WTC11 (cell line): ENCODE results near the gene ESYT1. TPM values are rescaled to one million over a fixed set of nuclear protein-coding genes. Genes with fewer than 3 reads are reported as not detected.

Source experiments
- ATAC-seq: fragments of 200-7000 bp; cut with Tn5 transposase; 2 replicates; pipeline ENCODE4 v1.10.0; 2021; ENCODE audit warnings: mild to moderate bottlenecking, moderate library complexity
- CTCF ChIA-PET: fragments of 300-600 bp; sonication (Branson Sonifier 250); formaldehyde crosslinking; loops from one replicate; lab custom pipeline; 2021; ENCODE audit warnings: antibody characterized with exemption; lab: Charles Lee
- POLR2A ChIA-PET: fragments of 350-600 bp; sonication (Branson Sonifier 250); formaldehyde crosslinking; loops from one replicate; lab custom pipeline; 2021; ENCODE audit warnings: antibody characterized with exemption; lab: Charles Lee
- DNase-seq: peaks from one replicate; pipeline ENCODE4 v3.0.0; 2021; ENCODE audit warnings: low spot score
- H3K27ac Mint-ChIP-seq: 2 replicates; pipeline ENCODE4 v1.8.0; 2021; ENCODE audit warnings: mixed read lengths
- H3K27me3 Mint-ChIP-seq: 2 replicates; pipeline ENCODE4 v1.8.0; 2021; ENCODE audit warnings: low read depth, mild to moderate bottlenecking, moderate library complexity, mixed read lengths
- H3K36me3 Mint-ChIP-seq: 2 replicates; pipeline ENCODE4 v1.8.0; 2021; ENCODE audit warnings: mixed read lengths
- H3K4me1 Mint-ChIP-seq: 2 replicates; pipeline ENCODE4 v1.8.0; 2022; ENCODE audit warnings: mixed read lengths
- H3K4me3 Mint-ChIP-seq: 2 replicates; pipeline ENCODE4 v1.8.0; 2021; ENCODE audit warnings: mild to moderate bottlenecking, moderate library complexity, mixed read lengths
- H3K9me3 Mint-ChIP-seq: 2 replicates; pipeline ENCODE4 v1.8.0; 2021; ENCODE audit warnings: mixed read lengths
- CBFB ChIP-seq: sonication (generic); formaldehyde crosslinking; IDR thresholded peaks from 2 replicates; pipeline ENCODE4 v1.8.1; 2022; ENCODE audit warnings: mild to moderate bottlenecking, low read depth, missing genetic modification reagents
- ELF4 ChIP-seq: sonication (generic); formaldehyde crosslinking; IDR thresholded peaks from 2 replicates; pipeline ENCODE4 v1.8.1; 2022; ENCODE audit warnings: low read depth, mild to moderate bottlenecking, moderate library complexity, missing genetic modification reagents
- EMX1 ChIP-seq: fragments of 250-450 bp; sonication (Bioruptor Pico); IDR thresholded peaks from 2 replicates; pipeline ENCODE4 v1.8.0; 2021; ENCODE audit warnings: mild to moderate bottlenecking
- FOXK1 ChIP-seq: sonication (generic); formaldehyde crosslinking; IDR thresholded peaks from 2 replicates; pipeline ENCODE4 v1.8.0; 2022; ENCODE audit warnings: mild to moderate bottlenecking, moderate library complexity, missing genetic modification reagents
- GTF2I ChIP-seq: fragments of 250-450 bp; sonication (Bioruptor Pico); conservative IDR thresholded peaks from 2 replicates; pipeline ENCODE4 v1.4.0; 2021; ENCODE audit warnings: mild to moderate bottlenecking
- NFE2L1 ChIP-seq: sonication (generic); formaldehyde crosslinking; IDR thresholded peaks from 2 replicates; pipeline ENCODE4 v1.8.1; 2023; ENCODE audit warnings: missing genetic modification reagents
- SMAD3 ChIP-seq: sonication (generic); formaldehyde crosslinking; IDR thresholded peaks from 2 replicates; pipeline ENCODE4 v1.8.0; 2022; ENCODE audit warnings: missing genetic modification reagents, mild to moderate bottlenecking, borderline replicate concordance
- TEAD4 ChIP-seq: sonication (generic); formaldehyde crosslinking; IDR thresholded peaks from 2 replicates; pipeline ENCODE4 v1.8.0; 2022; ENCODE audit warnings: mild to moderate bottlenecking, missing genetic modification reagents
- ZBTB21 ChIP-seq: sonication (generic); formaldehyde crosslinking; IDR thresholded peaks from 2 replicates; pipeline ENCODE4 v1.8.1; 2023; ENCODE audit warnings: mild to moderate bottlenecking, missing genetic modification reagents, borderline replicate concordance
- ZNF317 ChIP-seq: sonication (generic); formaldehyde crosslinking; IDR thresholded peaks from 2 replicates; pipeline ENCODE4 v1.8.1; 2023; ENCODE audit warnings: low read depth, mild to moderate bottlenecking, moderate library complexity, missing genetic modification reagents, borderline replicate concordance
- total RNA-seq: library from RNA; stranded (reverse); gene quantifications from 3 replicates; pipeline ENCODE4 v1.2.3, GENCODE V29; 2021
- TF ChIP-seq, protein P1 (sequence below): sonication (generic); formaldehyde crosslinking; IDR thresholded peaks from 2 replicates; pipeline ENCODE4 v1.8.0; 2022; ENCODE audit warnings: missing genetic modification reagents
- TF ChIP-seq, protein P2 (sequence below): sonication (generic); formaldehyde crosslinking; IDR thresholded peaks from 2 replicates; pipeline ENCODE4 v1.8.1; 2022; ENCODE audit warnings: low read depth, mild to moderate bottlenecking, moderate library complexity, missing genetic modification reagents, borderline replicate concordance
- TF ChIP-seq, protein P3 (sequence below): fragments of 250-450 bp; sonication (Bioruptor Pico); conservative IDR thresholded peaks from 2 replicates; pipeline ENCODE4 v1.9.0; 2021; ENCODE audit warnings: mild to moderate bottlenecking
- TF ChIP-seq, protein P4 (sequence below): sonication (generic); formaldehyde crosslinking; IDR thresholded peaks from 2 replicates; pipeline ENCODE4 v1.8.1; 2023; ENCODE audit warnings: mild to moderate bottlenecking, missing genetic modification reagents
- TF ChIP-seq, protein P5 (sequence below): sonication (generic); formaldehyde crosslinking; conservative IDR thresholded peaks from 2 replicates; pipeline ENCODE4 v1.8.1; 2023; ENCODE audit warnings: mild to moderate bottlenecking, low read depth, missing genetic modification reagents, moderate library complexity

ESYT1 gene
- total RNA-seq, 1 experiment from 2014 or later, result 80.1 TPM

DNA sequence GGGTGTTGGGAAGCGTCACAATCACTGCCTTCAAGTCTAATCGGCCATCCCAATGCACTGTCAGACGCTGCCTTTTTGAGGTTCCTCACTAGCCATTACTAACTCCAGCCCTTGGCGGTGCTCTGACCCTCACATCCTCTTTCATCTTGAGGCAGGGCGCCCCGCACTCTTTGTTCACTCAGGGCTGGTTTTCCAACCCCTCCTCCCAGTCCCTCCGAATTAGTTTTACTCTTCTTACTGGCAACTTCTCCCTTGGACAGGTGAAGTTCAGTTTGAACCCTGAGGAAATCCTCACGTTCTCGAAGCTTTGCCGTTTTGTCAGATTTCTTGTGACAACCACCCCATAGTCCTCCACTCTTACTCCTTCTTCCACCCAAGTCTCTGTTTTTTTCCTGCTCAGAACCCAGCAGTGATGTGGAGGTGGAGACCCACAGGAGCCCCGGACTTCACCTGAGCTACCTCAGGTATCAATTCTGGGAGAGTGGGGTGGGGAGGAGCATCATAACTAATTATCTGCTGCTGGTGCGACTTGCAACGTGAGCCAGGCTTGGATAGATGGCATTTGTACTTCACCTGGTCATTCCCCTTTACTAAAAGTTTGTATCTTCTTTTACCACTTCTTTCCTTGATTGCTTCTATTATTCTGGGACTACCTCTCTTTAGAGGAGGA lies 9.2 kb upstream of the ESYT1 start:
- TF ChIP-seq EMX1 (CRISPR knock-in tag) (no peak), GTF2I (CRISPR knock-in tag) (no peak), SMAD3 (CRISPR knock-in tag) (no peak), NFE2L1 (CRISPR knock-in tag) (no peak), ELF4 (CRISPR knock-in tag) (no peak), FOXK1 (CRISPR knock-in tag) (no peak), TEAD4 (CRISPR knock-in tag) (no peak), ZBTB21 (no peak), CBFB (CRISPR knock-in tag) (no peak), ZNF317 (CRISPR knock-in tag) (no peak)
- TF ChIP-seq, protein P1, sequence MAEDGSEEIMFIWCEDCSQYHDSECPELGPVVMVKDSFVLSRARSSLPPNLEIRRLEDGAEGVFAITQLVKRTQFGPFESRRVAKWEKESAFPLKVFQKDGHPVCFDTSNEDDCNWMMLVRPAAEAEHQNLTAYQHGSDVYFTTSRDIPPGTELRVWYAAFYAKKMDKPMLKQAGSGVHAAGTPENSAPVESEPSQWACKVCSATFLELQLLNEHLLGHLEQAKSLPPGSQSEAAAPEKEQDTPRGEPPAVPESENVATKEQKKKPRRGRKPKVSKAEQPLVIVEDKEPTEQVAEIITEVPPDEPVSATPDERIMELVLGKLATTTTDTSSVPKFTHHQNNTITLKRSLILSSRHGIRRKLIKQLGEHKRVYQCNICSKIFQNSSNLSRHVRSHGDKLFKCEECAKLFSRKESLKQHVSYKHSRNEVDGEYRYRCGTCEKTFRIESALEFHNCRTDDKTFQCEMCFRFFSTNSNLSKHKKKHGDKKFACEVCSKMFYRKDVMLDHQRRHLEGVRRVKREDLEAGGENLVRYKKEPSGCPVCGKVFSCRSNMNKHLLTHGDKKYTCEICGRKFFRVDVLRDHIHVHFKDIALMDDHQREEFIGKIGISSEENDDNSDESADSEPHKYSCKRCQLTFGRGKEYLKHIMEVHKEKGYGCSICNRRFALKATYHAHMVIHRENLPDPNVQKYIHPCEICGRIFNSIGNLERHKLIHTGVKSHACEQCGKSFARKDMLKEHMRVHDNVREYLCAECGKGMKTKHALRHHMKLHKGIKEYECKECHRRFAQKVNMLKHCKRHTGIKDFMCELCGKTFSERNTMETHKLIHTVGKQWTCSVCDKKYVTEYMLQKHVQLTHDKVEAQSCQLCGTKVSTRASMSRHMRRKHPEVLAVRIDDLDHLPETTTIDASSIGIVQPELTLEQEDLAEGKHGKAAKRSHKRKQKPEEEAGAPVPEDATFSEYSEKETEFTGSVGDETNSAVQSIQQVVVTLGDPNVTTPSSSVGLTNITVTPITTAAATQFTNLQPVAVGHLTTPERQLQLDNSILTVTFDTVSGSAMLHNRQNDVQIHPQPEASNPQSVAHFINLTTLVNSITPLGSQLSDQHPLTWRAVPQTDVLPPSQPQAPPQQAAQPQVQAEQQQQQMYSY (CRISPR knock-in tag), result no peak
- TF ChIP-seq, protein P2, sequence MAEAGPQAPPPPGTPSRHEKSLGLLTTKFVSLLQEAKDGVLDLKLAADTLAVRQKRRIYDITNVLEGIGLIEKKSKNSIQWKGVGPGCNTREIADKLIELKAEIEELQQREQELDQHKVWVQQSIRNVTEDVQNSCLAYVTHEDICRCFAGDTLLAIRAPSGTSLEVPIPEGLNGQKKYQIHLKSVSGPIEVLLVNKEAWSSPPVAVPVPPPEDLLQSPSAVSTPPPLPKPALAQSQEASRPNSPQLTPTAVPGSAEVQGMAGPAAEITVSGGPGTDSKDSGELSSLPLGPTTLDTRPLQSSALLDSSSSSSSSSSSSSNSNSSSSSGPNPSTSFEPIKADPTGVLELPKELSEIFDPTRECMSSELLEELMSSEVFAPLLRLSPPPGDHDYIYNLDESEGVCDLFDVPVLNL (CRISPR knock-in tag), result no peak
- TF ChIP-seq, protein P3, sequence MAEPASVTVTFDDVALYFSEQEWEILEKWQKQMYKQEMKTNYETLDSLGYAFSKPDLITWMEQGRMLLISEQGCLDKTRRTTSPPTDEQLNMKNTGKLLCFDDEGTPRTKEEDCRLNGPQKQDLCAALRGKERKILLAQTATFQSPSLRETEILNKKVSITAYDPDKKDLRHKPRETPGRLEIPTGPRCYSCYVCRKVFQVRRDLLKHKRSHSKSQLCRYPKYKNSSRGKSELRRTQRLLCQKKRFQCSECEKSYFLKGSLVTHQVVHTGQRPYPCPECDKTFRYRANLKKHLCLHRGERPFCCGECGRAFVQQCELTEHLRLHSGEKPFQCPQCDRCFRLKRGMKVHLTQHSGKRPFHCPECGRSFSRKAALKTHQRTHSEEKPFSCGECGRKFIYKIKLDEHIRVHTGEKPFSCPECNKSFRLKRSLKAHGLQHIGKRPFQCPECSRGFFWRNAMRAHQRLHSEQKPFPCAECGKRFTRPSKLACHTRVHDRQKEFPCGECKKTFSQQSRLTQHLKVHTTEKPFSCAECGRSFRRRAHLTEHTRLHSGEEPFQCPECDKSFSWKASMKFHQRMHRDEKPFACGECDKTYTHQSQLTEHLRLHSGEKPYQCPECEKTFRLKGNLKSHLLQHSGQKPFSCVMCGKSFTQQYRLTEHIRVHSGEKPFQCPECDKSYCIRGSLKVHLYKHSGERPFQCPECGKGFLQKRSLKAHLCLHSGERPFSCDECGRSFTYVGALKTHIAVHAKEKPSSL (CRISPR knock-in tag), result no peak
- TF ChIP-seq, protein P4, sequence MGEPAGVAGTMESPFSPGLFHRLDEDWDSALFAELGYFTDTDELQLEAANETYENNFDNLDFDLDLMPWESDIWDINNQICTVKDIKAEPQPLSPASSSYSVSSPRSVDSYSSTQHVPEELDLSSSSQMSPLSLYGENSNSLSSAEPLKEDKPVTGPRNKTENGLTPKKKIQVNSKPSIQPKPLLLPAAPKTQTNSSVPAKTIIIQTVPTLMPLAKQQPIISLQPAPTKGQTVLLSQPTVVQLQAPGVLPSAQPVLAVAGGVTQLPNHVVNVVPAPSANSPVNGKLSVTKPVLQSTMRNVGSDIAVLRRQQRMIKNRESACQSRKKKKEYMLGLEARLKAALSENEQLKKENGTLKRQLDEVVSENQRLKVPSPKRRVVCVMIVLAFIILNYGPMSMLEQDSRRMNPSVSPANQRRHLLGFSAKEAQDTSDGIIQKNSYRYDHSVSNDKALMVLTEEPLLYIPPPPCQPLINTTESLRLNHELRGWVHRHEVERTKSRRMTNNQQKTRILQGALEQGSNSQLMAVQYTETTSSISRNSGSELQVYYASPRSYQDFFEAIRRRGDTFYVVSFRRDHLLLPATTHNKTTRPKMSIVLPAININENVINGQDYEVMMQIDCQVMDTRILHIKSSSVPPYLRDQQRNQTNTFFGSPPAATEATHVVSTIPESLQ (CRISPR knock-in tag), result no peak
- TF ChIP-seq, protein P5, sequence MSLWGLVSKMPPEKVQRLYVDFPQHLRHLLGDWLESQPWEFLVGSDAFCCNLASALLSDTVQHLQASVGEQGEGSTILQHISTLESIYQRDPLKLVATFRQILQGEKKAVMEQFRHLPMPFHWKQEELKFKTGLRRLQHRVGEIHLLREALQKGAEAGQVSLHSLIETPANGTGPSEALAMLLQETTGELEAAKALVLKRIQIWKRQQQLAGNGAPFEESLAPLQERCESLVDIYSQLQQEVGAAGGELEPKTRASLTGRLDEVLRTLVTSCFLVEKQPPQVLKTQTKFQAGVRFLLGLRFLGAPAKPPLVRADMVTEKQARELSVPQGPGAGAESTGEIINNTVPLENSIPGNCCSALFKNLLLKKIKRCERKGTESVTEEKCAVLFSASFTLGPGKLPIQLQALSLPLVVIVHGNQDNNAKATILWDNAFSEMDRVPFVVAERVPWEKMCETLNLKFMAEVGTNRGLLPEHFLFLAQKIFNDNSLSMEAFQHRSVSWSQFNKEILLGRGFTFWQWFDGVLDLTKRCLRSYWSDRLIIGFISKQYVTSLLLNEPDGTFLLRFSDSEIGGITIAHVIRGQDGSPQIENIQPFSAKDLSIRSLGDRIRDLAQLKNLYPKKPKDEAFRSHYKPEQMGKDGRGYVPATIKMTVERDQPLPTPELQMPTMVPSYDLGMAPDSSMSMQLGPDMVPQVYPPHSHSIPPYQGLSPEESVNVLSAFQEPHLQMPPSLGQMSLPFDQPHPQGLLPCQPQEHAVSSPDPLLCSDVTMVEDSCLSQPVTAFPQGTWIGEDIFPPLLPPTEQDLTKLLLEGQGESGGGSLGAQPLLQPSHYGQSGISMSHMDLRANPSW (CRISPR knock-in tag), result no peak
- ChIA-PET POLR2A (interaction anchor here (0.6 to 3.6 kb wide), 17 partner anchors 7 to 403 kb away, joined by 3 to 71 read pairs (median 5); partner anchors contain the start of genes ERBB3, ESYT1, MYL6 and MYL6B), CTCF (interaction anchor here (0.7 to 4.3 kb wide), 25 partner anchors 8 to 197 kb away, joined by 3 to 95 read pairs (median 5); partner anchors contain the start of genes ANKRD52, CNPY2, ESYT1 and MYL6)
- Mint-ChIP-seq H3K4me1 (peaks cover 21% of the 10 kb centered on the region), H3K27me3 (no peaks in the 10 kb centered on the region), H3K27ac (peak overlapping the region; percentile 97), H3K36me3 (peaks cover 31% of the 10 kb centered on the region), H3K4me3 (peak overlapping the region; percentile 100), H3K9me3 (no peaks in the 10 kb centered on the region)
- DNase-seq (no peak), ATAC-seq (peak; percentile 0)
